GM18873 (cell line): Measurements from ENCODE around the gene UNKL.

ENCODE experiments used
- ATAC-seq: cut with Tn5 transposase; IDR thresholded peaks from one replicate; pipeline ENCODE4 v1.9.1; 2021; ENCODE audit warnings: mild to moderate bottlenecking, moderate library complexity, moderate number of reproducible peaks; ENCODE audit not compliant: unreplicated experiment, low FRiP score

The UNKL gene

DNA sequence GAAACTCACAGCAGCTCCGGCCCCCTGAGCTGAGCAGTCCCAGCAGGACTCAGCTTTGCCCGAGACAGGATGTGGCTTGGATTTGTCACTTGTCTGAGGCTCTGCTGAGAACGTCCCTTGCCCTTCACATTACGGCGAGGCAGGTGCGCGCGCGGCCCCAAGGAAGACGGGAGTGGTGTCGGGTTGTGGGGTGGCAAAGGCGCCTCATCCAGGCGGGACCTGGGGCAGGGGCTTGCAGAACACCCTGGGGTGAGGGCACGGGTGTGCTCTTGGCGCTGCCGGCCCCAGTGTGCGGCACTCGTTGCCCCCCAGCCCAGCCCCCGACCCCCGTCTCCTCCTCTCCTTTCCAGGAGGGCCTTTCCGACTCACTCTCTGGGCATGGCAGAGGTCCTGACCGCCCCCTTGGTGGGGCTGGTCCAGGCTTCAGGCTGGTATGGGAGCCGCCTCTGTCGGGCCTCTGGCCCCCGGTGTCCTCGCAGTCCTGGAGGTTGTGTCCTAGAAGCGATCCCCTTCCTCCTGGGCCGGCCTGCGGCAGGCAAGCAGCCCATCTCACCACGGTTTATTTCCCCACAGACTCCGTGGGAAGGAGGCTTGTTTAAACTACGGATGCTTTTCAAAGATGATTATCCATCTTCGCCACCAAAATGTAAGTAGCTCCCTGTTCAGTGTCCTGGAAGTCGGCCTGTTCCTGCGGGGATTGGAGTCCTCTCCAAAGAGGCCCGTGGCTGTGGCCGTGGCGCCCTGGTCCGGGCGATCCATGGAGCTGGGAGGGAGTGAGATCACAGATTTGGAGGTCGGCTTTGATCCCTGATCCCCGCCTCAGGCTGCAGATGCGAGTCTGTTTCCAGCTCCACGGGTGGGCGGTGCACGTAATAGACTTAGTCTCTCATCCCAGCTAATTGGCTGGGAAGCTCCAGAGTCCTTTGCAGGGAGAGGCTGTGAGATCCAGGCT is 99.1 kb downstream of the UNKL start:
- no peak for ATAC-seq

DNA sequence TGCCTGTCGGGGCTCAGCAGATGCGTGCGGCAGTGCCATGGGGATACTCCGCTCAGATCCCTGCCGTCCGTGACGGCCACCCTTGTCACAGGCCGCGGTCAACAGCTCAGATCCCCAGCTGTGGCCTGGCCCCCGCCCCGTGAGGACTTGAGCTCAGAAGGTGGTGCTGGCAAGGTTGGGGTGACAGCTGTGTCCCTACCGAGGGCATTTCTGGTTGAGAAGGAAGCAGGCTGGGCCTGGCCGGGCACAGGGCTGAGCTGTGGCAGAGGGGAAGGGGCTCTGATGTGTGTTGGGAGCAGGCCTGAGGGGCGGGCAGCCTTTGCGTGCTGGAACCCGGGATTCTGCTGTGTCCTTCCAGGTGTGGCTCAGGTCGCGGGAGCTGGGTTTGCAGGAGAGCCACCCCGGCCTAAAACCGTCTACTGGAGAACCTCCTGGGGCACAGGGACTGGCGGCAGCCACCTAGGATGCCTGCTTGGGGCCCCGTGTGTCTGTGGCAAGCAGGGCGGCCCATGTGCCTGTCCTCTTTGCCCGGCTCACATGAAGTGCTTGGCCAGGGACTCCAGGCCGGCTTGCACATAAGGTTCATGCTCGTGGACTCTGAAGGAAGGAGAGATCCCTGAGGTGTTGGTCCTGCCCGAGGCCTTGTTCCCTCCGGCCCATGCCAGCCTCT is 100.0 kb downstream of the UNKL start:
- ATAC-seq = no peak

DNA sequence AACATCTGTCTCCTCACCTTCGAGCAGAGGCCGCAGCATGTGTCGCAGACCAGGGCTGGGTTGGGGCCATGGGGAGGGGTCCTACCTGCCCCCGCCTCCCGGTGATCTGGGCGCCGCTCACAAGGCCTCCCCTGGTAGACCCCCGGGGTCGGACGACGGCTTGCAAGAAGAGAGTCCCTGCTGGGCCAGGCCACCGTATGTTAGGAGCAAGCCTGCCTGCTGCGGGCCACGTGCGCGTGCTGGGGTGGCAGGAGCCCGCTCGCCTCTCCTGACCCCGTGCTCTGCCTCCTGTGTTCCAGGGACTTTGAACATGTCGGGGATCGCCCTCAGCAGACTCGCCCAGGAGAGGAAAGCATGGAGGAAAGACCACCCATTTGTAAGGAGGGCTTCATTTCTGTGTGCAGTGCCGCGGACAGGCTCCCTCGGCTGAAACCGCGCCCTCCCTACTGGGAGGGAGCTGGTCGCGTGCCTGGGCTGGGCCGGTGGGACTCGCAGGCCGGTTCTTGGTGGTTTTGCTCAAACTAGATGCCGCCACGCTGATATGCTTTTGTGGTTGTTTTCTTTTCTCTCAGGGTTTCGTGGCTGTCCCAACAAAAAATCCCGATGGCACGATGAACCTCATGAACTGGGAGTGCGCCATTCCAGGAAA is 100.7 kb downstream of the UNKL start:
- ATAC-seq = no peak
